ENCODE measurements around the gene DNAJB11. TPM values are rescaled to one million over a fixed set of nuclear protein-coding genes. Genes with fewer than 3 reads are reported as not detected.

DNAJB11 gene
- polyA plus RNA-seq, 1 experiment: 26.2 TPM

DNA sequence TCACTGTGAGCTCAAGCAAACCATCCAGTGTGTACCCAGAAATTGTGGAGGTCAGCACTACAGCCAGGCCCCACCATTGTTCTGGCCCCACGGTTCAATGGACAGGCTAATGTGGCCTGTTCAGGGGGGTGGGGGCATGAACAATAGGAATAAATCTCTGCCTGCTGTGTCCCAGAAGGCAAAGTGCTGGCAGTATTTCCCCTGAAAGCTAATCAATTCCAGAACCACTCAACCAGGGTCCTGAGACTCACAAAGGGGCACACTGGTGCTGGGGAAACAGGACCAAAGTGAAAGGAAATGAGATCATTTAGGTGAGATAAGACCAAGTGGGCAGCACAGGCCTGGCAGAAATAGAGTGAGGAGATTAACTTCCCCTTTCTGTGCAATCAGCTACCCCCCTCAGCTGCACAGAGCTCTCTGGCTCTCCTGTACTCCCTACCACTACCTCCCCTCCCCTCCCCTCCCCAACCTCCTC, 37.9 kb upstream of the DNAJB11 start:
- Histone ChIP-seq H3K4me3 (ENCODE audit: low read depth, low read length) (no peak overlapping the region), H3K36me3 (ENCODE audit: control insufficient read depth, insufficient read depth, low read length) (no peaks in the 10 kb centered on the region), H3K27me3 (ENCODE audit: control insufficient read depth, insufficient read depth, low read length) (no peaks in the 10 kb centered on the region)
- TF ChIP-seq, protein P1, sequence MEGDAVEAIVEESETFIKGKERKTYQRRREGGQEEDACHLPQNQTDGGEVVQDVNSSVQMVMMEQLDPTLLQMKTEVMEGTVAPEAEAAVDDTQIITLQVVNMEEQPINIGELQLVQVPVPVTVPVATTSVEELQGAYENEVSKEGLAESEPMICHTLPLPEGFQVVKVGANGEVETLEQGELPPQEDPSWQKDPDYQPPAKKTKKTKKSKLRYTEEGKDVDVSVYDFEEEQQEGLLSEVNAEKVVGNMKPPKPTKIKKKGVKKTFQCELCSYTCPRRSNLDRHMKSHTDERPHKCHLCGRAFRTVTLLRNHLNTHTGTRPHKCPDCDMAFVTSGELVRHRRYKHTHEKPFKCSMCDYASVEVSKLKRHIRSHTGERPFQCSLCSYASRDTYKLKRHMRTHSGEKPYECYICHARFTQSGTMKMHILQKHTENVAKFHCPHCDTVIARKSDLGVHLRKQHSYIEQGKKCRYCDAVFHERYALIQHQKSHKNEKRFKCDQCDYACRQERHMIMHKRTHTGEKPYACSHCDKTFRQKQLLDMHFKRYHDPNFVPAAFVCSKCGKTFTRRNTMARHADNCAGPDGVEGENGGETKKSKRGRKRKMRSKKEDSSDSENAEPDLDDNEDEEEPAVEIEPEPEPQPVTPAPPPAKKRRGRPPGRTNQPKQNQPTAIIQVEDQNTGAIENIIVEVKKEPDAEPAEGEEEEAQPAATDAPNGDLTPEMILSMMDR (IDR thresholded peaks at IDR 0.05; ENCODE audit: insufficient read depth, low read depth, low read length): no peak
- POLR2A ChIA-PET: no interaction called here
- DNase-seq (ENCODE audit: low read depth): no peak
- CTCF ChIA-PET: no interaction called here

DNA sequence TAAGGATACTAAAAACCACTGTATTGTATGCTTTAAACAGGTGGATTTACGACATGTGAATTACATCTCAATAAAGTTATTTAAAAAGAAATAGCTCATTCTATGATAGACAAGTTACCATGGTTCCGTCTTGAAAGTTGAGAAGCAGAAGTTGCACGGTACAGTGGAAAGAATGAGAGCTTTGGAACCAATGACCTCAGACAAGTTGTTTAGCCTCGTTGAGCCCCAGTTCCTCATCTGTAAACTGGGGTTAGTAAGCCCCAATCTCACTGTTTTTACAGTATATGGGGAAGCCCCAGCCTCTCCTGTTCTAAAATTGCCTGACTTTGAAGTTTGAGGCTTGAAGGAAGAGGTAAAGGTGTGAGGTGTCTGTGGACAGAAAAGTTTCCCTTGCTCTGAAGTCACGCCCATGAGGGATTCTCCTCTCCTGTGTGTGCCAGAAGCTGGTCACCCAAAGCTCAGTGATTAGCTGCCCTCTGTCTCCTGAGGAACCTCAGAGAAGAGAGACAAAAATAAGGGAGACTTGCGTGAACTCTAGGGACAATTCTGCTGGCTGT, 36.3 kb upstream of the DNAJB11 start:
- TF ChIP-seq, protein P1 (IDR thresholded peaks at IDR 0.05; ENCODE audit: insufficient read depth, low read depth, low read length): no peak
- ChIA-PET POLR2A (no interaction called here), CTCF (interaction anchor here (0.8 to 1.0 kb wide), 2 partner anchors 14 to 551 kb away, joined by 3 to 4 read pairs; no protein-coding TSS in a partner anchor)

DNA sequence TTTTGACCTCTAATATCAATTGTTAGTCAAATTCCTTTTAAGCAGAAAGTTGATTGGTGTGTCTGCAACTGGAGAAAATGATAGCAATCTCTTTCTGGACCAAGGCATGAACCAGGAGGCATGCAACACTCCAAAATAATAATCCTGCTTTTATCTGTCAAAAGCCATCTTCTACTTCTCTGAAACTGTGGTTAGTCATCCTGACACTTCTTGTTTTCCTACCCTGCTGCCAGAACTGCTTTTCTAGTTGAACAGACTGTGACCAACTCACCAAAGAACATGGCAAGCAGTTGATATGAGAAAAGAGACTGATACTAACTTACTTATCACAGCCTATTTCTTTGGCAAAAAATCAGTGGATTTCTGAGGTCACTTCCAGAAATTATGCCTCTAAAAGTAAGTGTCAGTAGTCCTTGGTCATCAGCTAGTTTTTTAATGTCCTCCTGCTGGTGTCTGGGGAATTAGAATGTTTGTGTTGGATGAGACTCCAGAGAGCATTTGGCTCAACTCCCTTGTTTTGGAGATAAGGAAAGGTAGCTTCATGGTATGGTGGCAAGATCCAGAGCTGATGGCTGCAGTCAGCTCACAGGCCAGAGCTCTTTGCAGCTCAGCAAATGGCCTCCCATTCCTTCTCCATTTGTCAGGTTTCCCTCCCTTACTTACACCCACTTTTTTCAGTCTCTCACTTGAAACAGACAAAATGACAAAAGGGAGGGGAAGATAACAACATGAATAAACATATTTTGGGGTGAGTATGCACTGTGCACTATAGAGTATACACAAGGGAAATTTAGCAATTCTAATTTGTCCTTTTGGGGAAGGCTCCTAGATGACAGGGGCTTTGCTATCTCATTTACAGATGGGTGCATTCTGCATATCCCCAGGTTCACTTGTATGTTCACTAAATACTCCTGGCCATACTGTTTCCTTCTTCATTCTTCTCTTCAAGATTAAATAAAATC, 33.4 kb upstream of the DNAJB11 start:
- DNase-seq (ENCODE audit: low read depth): no peak
- no peaks in the 10 kb centered on the region for H3K27me3 ChIP-seq (ENCODE audit: control insufficient read depth, insufficient read depth, low read length)
- H3K36me3 ChIP-seq (ENCODE audit: control insufficient read depth, insufficient read depth, low read length): no peaks in the 10 kb centered on the region
- TF ChIP-seq, protein P1 (IDR thresholded peaks at IDR 0.05; ENCODE audit: insufficient read depth, low read depth, low read length): no peak
- POLR2A ChIA-PET: no interaction called here
- CTCF ChIA-PET: interaction anchor here (1.5 to 1.8 kb wide), 2 partner anchors 278 to 554 kb away, joined by 4 to 6 read pairs; no protein-coding TSS in a partner anchor
- no peak overlapping the region for H3K4me3 ChIP-seq (ENCODE audit: low read depth, low read length)

More for the DNA sequence above, 36.3 kb upstream of the DNAJB11 start:
- DNase-seq (ENCODE audit: low read depth): no peak
- H3K36me3 ChIP-seq (ENCODE audit: control insufficient read depth, insufficient read depth, low read length): no peaks in the 10 kb centered on the region
- H3K4me3 ChIP-seq (ENCODE audit: low read depth, low read length): no peak overlapping the region
- H3K27me3 ChIP-seq (ENCODE audit: control insufficient read depth, insufficient read depth, low read length): no peaks in the 10 kb centered on the region

DNA sequence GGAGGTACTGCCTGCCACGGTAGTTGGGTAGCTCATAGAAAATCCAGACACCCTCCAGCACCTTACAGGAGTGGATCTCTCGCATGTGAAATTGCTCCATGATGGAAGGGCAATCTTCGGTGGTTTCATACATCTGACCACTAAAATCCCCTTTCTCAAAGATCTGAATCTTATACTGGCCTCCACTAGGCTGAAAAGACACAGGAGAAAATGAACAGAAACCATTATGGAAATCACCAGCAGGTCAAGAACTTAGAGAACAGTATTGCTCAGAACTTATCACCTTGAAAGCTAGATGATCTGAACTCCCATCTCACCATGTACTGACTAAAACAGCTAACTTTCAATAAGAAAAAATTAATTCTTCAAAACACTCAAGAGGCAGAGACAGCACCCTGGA, 31.7 kb upstream of the DNAJB11 start:
- Histone ChIP-seq H3K27me3 (ENCODE audit: control insufficient read depth, insufficient read depth, low read length) (no peaks in the 10 kb centered on the region), H3K36me3 (ENCODE audit: control insufficient read depth, insufficient read depth, low read length) (no peaks in the 10 kb centered on the region), H3K4me3 (ENCODE audit: low read depth, low read length) (no peak overlapping the region)
- CTCF ChIA-PET: interaction anchor here (0.7 to 4.9 kb wide), 9 partner anchors 9 to 560 kb away, joined by 3 to 56 read pairs (median 10); no protein-coding TSS in a partner anchor
- TF ChIP-seq, protein P1 (IDR thresholded peaks at IDR 0.05; ENCODE audit: insufficient read depth, low read depth, low read length): no peak
- no peak for DNase-seq (ENCODE audit: low read depth)
- POLR2A ChIA-PET: no interaction called here

Data from BJ (cell line).